GM12878 (cell line): Measurements from ENCODE around the gene DONSON.

Experiments used
- BHLHE40 ChIP-seq, 2 experiments: fragments of 450-650 bp in 1 of 2; IDR thresholded peaks; 2 replicates each; pipeline ENCODE4 v1.6.1; 2011 to 2017; ENCODE audit warnings: low read depth in 2 of 2, borderline replicate concordance in 1 of 2, improper control_type of control experiment in 1 of 2, low read length in 1 of 2, mild to moderate bottlenecking in 1 of 2
- CHD2 ChIP-seq: IDR thresholded peaks from 2 replicates; pipeline ENCODE4 v1.6.1; 2011; ENCODE audit warnings: low read depth, low read length, improper control_type of control experiment, borderline replicate concordance
- CTCF ChIP-seq, 3 experiments: IDR thresholded peaks in 2 of 3; conservative IDR thresholded peaks in 1 of 3; 2 replicates each; pipeline ENCODE4 v1.5.1; 2011; ENCODE audit warnings: low read depth in 3 of 3, low read length in 3 of 3, mild to moderate bottlenecking in 3 of 3, control low read depth in 2 of 3, moderate library complexity in 2 of 3, inconsistent platforms in 1 of 3, mixed read lengths in 1 of 3; ENCODE audit not compliant: control insufficient read depth in 2 of 3, insufficient read depth in 1 of 3; ENCODE audit errors: extremely low read depth in 1 of 3
- EP300 ChIP-seq, 2 experiments: fragments of 150-350 bp in 1 of 2; IDR thresholded peaks; 2 replicates each; pipeline ENCODE4 v1.6.1; 2011 to 2012; ENCODE audit warnings: low read depth in 2 of 2, low read length in 2 of 2, borderline replicate concordance in 1 of 2, improper control_type of control experiment in 1 of 2, inconsistent platforms in 1 of 2; ENCODE audit not compliant: control insufficient read depth in 1 of 2
- ESRRA ChIP-seq: IDR thresholded peaks from 2 replicates; pipeline ENCODE4 v1.6.1; 2012; ENCODE audit warnings: mild to moderate bottlenecking, low read length, improper control_type of control experiment
- EZH2 ChIP-seq: IDR thresholded peaks from 2 replicates; pipeline ENCODE4 v1.6.1; 2012; ENCODE audit warnings: low read depth, mild to moderate bottlenecking, control low read depth, inconsistent platforms, low read length, borderline replicate concordance; ENCODE audit not compliant: control insufficient read depth
- JUND ChIP-seq: IDR thresholded peaks from 2 replicates; pipeline ENCODE4 v1.6.1; 2012; ENCODE audit warnings: low read depth, mild to moderate bottlenecking, low read length, improper control_type of control experiment, moderate library complexity
- NR2C2 ChIP-seq: IDR thresholded peaks from 2 replicates; pipeline ENCODE4 v1.6.1; 2011; ENCODE audit warnings: borderline replicate concordance, low read depth; ENCODE audit not compliant: control insufficient read depth, insufficient read length
- POLR2A ChIP-seq: IDR thresholded peaks from 2 replicates; pipeline ENCODE4 v1.6.1; 2011; ENCODE audit warnings: low read depth, mild to moderate bottlenecking, low read length
- POLR2AphosphoS2 ChIP-seq: IDR thresholded peaks from 2 replicates; pipeline ENCODE4 v1.6.1; 2011; ENCODE audit warnings: low read depth, mild to moderate bottlenecking, low read length, improper control_type of control experiment, moderate library complexity
- POLR2AphosphoS5 ChIP-seq: IDR thresholded peaks from 2 replicates; pipeline ENCODE4 v1.6.1; 2011; ENCODE audit warnings: mild to moderate bottlenecking, low read length, inconsistent platforms
- RBBP5 ChIP-seq: fragments of 200-600 bp; sonication (generic); conservative IDR thresholded peaks from 2 replicates; pipeline ENCODE4 v1.6.1; 2016
- TAF1 ChIP-seq: IDR thresholded peaks from 2 replicates; pipeline ENCODE4 v1.6.1; 2011; ENCODE audit warnings: mild to moderate bottlenecking, low read depth, low read length, borderline replicate concordance

GRCh38 chr21:33598051-33598450 is 9.6 kb upstream of the DONSON start:
- TF ChIP-seq EZH2 (no peak), CTCF (IDR thresholded peaks at IDR 0.05 in 2 of 3, conservative IDR thresholded peaks at IDR 0.05 in 1 of 3; ENCODE audit: control insufficient read depth in 2 of 3, extremely low read depth in 1 of 3, insufficient read depth in 1 of 3, low read depth in 3 of 3, low read length in 3 of 3) (no peak), JUND (no peak), CHD2 (no peak), RBBP5 (no peak), BHLHE40 (IDR thresholded peaks at IDR 0.05; ENCODE audit: borderline replicate concordance in 1 of 2, low read depth in 2 of 2, low read length in 1 of 2) (no peak), TAF1 (no peak), POLR2A (no peak), POLR2AphosphoS5 (no peak), ESRRA (no peak), EP300 (IDR thresholded peaks at IDR 0.05; ENCODE audit: borderline replicate concordance in 1 of 2, control insufficient read depth in 1 of 2, low read depth in 2 of 2, low read length in 2 of 2) (no peak), POLR2AphosphoS2 (no peak), NR2C2 (no peak)
